Measurements from ENCODE around the gene SLC16A6.
"Not testable (repeated sequence)": the region's sequence is repeated elsewhere in the genome, so short reads cannot be mapped to it uniquely, and the experiment has no call there.

DNA sequence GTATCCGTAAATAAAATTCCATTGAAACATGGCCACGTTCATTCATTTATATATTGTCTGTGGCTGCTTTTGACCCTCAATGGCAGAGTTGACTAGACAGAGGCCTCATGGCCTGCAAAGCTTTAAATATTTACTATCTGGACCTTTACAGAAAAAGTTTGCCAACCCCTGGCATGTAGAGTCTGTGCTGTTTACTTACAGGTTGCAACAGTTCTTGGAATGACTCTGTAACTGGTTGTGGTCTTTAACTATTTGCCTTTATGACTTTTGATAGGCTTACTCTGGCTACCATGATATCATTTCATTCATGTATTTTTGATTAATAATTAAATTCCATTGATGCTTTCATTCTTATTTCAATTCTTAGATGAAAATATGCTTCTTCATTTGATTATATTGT is 25.1 kb downstream of the SLC16A6 start:
- not testable (repeated sequence) for TF ChIP-seq POLR2A (IDR thresholded peaks at IDR 0.05; ENCODE audit: low read depth, low read length); PAX5 (IDR thresholded peaks at IDR 0.05; ENCODE audit: insufficient read depth, low read length, severe bottlenecking); POLR2AphosphoS5 (IDR thresholded peaks at IDR 0.05; ENCODE audit: low read depth, low read length)
